ENCODE results near the gene CGB1.

Gene CGB1

DNA sequence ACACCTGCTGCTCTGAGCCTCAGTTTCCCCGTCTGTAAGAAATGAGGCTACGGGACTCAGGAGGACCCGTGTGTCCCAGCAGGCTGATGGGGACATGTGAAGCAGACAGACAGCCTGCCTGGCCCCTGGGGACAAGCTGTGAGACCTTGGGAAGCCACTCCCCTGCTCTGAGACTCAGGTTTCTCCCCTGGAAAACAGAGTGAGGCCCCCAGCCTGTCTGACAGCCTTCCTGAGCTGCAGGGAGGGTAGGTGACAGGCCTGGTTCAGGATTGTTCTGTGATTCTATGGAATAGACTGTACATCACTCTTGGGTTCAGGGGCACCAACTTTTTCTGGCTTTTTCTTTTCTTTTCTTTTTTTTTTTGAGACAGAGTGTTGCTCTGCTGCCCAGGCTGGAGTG, 30.9 kb upstream of the CGB1 start:
- TF ChIP-seq EZH2 (IDR thresholded peaks at IDR 0.05; ENCODE audit: borderline replicate concordance, low read depth, low read length, severe bottlenecking): no peak
- TF ChIP-seq, protein P1, sequence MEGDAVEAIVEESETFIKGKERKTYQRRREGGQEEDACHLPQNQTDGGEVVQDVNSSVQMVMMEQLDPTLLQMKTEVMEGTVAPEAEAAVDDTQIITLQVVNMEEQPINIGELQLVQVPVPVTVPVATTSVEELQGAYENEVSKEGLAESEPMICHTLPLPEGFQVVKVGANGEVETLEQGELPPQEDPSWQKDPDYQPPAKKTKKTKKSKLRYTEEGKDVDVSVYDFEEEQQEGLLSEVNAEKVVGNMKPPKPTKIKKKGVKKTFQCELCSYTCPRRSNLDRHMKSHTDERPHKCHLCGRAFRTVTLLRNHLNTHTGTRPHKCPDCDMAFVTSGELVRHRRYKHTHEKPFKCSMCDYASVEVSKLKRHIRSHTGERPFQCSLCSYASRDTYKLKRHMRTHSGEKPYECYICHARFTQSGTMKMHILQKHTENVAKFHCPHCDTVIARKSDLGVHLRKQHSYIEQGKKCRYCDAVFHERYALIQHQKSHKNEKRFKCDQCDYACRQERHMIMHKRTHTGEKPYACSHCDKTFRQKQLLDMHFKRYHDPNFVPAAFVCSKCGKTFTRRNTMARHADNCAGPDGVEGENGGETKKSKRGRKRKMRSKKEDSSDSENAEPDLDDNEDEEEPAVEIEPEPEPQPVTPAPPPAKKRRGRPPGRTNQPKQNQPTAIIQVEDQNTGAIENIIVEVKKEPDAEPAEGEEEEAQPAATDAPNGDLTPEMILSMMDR (IDR thresholded peaks at IDR 0.05; ENCODE audit: borderline replicate concordance, extremely low read depth, low read length, poor library complexity, severe bottlenecking): no peak
- ATAC-seq (ENCODE audit: insufficient read depth, low read depth): no peak

DNA sequence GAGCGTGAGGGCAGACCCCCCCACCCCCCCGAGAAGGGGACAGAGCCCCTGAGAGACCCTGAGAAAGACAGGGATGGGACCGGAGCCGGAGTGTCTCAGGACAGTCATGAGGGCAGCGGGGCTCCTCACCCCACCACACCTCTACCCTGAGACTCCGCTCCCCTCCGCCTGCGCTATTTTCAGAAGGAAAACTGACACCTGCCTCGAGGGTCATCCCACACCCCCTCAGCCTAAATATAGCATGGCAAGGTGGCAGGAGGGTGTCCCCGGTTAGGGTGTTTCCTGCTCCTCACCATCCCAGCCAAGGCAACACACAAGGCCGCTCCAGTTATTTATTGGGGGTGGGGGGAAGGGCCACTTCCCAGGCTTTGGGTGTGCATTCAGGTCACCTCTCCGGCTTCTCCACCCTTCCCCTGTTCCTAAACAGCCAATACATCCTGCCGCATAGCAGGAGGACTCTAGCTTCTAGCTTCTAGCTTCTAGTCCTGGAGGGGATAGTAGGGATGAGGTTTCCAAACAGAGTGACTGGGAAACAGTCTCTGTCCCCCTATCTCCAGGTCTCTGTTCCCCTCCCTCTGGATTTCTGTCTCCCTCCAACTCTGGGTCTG, 29.3 kb upstream of the CGB1 start:
- Histone ChIP-seq H3K4me1 (ENCODE audit: insufficient read depth, low read length) (no peaks in the 10 kb centered on the region), H3K27me3 (ENCODE audit: insufficient read depth, low read length, poor library complexity) (peaks cover 10% of the 10 kb centered on the region), H4K20me1 (ENCODE audit: insufficient read depth, low read length) (no peaks in the 10 kb centered on the region), H3K9ac (ENCODE audit: low read depth, low read length) (no peak overlapping the region), H3K9me3 (ENCODE audit: insufficient read depth, low read length, severe bottlenecking) (no peaks in the 10 kb centered on the region), H2AFZ (ENCODE audit: low read depth, low read length) (no peak overlapping the region), H3K27ac (ENCODE audit: low read length) (no peak overlapping the region), H3K4me3 (ENCODE audit: low read depth in 1 of 2, low read length in 2 of 2) (no peak overlapping the region), H3K4me2 (ENCODE audit: insufficient read depth, low read length) (no peak overlapping the region), H3K79me2 (ENCODE audit: insufficient read depth, low read length) (no peaks in the 10 kb centered on the region), H3K36me3 (ENCODE audit: insufficient read depth, low read length) (no peaks in the 10 kb centered on the region)
- no peak for ATAC-seq (ENCODE audit: insufficient read depth, low read depth)
- DNase-seq: no peak
- TF ChIP-seq, protein P1 (IDR thresholded peaks at IDR 0.05; ENCODE audit: borderline replicate concordance, extremely low read depth, low read length, poor library complexity, severe bottlenecking): no peak
- no peak for TF ChIP-seq EZH2 (IDR thresholded peaks at IDR 0.05; ENCODE audit: borderline replicate concordance, low read depth, low read length, severe bottlenecking)

More for the DNA sequence above, 30.9 kb upstream of the CGB1 start:
- Histone ChIP-seq H2AFZ (ENCODE audit: low read depth, low read length) (no peak overlapping the region), H3K9me3 (ENCODE audit: insufficient read depth, low read length, severe bottlenecking) (no peaks in the 10 kb centered on the region), H3K36me3 (ENCODE audit: insufficient read depth, low read length) (no peaks in the 10 kb centered on the region), H3K4me1 (ENCODE audit: insufficient read depth, low read length) (no peaks in the 10 kb centered on the region), H3K9ac (ENCODE audit: low read depth, low read length) (no peak overlapping the region), H4K20me1 (ENCODE audit: insufficient read depth, low read length) (no peaks in the 10 kb centered on the region), H3K4me2 (ENCODE audit: insufficient read depth, low read length) (no peak overlapping the region), H3K79me2 (ENCODE audit: insufficient read depth, low read length) (no peaks in the 10 kb centered on the region), H3K4me3 (ENCODE audit: low read depth in 1 of 2, low read length in 2 of 2) (no peak overlapping the region), H3K27ac (ENCODE audit: low read length) (no peak overlapping the region), H3K27me3 (ENCODE audit: insufficient read depth, low read length, poor library complexity) (peaks cover 10% of the 10 kb centered on the region)
- no peak for DNase-seq

DNA sequence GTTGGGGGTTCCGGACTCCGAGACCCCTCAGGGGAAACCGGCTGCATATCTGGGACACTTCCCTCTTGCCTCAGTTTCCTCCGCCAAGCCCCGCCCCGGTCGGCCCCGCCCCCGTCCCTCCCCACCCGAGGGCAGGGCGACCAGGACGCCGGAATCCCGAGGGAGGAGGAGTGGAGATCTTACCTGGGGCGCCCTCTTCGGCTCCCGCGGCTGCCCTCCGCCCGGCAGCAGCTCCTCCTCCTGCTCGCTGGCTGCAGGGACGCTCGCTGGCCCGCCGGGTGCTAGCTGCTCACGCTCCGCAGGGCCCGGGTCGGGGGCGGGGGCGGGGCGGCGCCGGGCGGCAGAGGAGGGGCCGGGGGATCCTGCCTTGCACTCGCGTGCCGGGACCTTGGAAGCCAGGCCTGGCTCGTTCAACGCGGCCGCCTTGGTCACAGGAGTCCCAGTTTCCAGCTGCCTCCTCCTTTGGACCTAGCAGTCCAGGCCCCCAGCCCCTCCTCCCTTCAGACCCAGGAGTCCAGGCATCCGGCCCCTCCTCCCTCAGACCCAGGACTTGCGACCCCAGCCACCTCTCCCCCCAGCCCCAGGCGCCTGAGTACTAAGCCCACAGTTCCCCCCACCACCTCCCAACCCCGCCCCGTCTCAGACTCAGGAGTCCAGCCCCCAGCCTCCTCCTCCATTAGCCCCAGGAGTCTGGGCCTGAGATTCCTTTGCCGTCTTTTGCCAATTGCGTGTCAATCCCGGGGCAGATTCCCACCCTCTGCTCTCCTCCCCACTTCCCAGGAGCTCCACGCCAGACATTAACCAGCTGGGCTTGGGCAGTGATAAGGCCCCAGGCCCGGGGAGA, 28.3 kb upstream of the CGB1 start, which contains the start of gene NTF4:
Gene NTF4, minus strand, starts transcription at position 51 of the 844 bp plus-strand sequence. CDS start 2,821 bp downstream, outside the sequence.
- H3K27ac ChIP-seq (ENCODE audit: low read length): no peak within 1 kb of the TSS
- no peaks in the 10 kb centered on the region for H3K79me2 ChIP-seq (ENCODE audit: insufficient read depth, low read length)
- TF ChIP-seq EZH2 (IDR thresholded peaks at IDR 0.05; ENCODE audit: borderline replicate concordance, low read depth, low read length, severe bottlenecking): no peak
- TF ChIP-seq, protein P1 (IDR thresholded peaks at IDR 0.05; ENCODE audit: borderline replicate concordance, extremely low read depth, low read length, poor library complexity, severe bottlenecking): no peak
- H3K4me3 ChIP-seq (ENCODE audit: low read depth in 1 of 2, low read length in 2 of 2): no peak within 1 kb of the TSS
- no peaks in the 10 kb centered on the region for H4K20me1 ChIP-seq (ENCODE audit: insufficient read depth, low read length)
- DNase-seq (no peak), ATAC-seq (ENCODE audit: insufficient read depth, low read depth) (no peak)
- no peak within 1 kb of the TSS for H3K9ac ChIP-seq (ENCODE audit: low read depth, low read length)
- no peaks in the 10 kb centered on the region for H3K4me1 ChIP-seq (ENCODE audit: insufficient read depth, low read length)
- H3K36me3 ChIP-seq (ENCODE audit: insufficient read depth, low read length): no peaks in the 10 kb centered on the region
- peaks cover 10% of the 10 kb centered on the region for H3K27me3 ChIP-seq (ENCODE audit: insufficient read depth, low read length, poor library complexity)
- no peak within 1 kb of the TSS for H3K4me2 ChIP-seq (ENCODE audit: insufficient read depth, low read length)
- no peak within 1 kb of the TSS for H2AFZ ChIP-seq (ENCODE audit: low read depth, low read length)
- no peaks in the 10 kb centered on the region for H3K9me3 ChIP-seq (ENCODE audit: insufficient read depth, low read length, severe bottlenecking)

Measured in DND-41 (cell line).